ENCODE data around the gene CXCR5.

Gene CXCR5

GRCh38 chr11:118877487-118878162, 6.1 kb upstream of the CXCR5 start:
- no peak for DNase-seq

GRCh38 chr11:118878163-118878563, 5.5 kb upstream of the CXCR5 start:
- DNase-seq = peak; percentile 31 to 40

- DNase-seq = no peak
Observed at GRCh38 chr11:118881228-118881627, 2.5 kb upstream of the CXCR5 start.

- no peak for DNase-seq
Observed at GRCh38 chr11:118882491-118882890, 1.2 kb upstream of the CXCR5 start.

GRCh38 chr11:118883004-118883367, 706 bp upstream of the CXCR5 start:
- no peak for DNase-seq

GRCh38 chr11:118884875-118885274, 1.2 kb downstream of the CXCR5 start:
- no peak for DNase-seq

GRCh38 chr11:118885319-118885718, 1.6 kb downstream of the CXCR5 start:
- no peak for DNase-seq

- no peak for DNase-seq
Observed at GRCh38 chr11:118885831-118886565, 2.3 kb downstream of the CXCR5 start.

- DNase-seq = peak in 1 of 2 donors; percentile 56
Observed at GRCh38 chr11:118886681-118887111, 3.0 kb downstream of the CXCR5 start.

- no peak for DNase-seq
Observed at GRCh38 chr11:118887206-118887605, 3.5 kb downstream of the CXCR5 start.

GRCh38 chr11:118888398-118888797, 4.7 kb downstream of the CXCR5 start:
- DNase-seq = no peak

GRCh38 chr11:118889797-118890196, 6.1 kb downstream of the CXCR5 start:
- DNase-seq = no peak

GRCh38 chr11:118892514-118892913, 8.8 kb downstream of the CXCR5 start:
- peak; percentile 72 to 75 for DNase-seq

GRCh38 chr11:118892964-118893363, 9.3 kb downstream of the CXCR5 start:
- no peak for DNase-seq

GRCh38 chr11:118893662-118894061, 10.0 kb downstream of the CXCR5 start:
- DNase-seq = no peak

GRCh38 chr11:118894192-118894591, 10.5 kb downstream of the CXCR5 start:
- no peak for DNase-seq

GRCh38 chr11:118895093-118896039, 11.7 kb downstream of the CXCR5 start:
- DNase-seq = peak; percentile 79 to 81

GRCh38 chr11:118896472-118896913, 12.8 kb downstream of the CXCR5 start:
- DNase-seq = no peak

- no peak for DNase-seq
Observed at GRCh38 chr11:118896921-118897591, 13.4 kb downstream of the CXCR5 start.

- no peak for DNase-seq
Observed at GRCh38 chr11:118897721-118898310, 14.1 kb downstream of the CXCR5 start.

GRCh38 chr11:118898400-118899295, 15.0 kb downstream of the CXCR5 start:
- DNase-seq = no peak
